ENCODE results near the gene E2F3.
A peak's percentile ranks its signal among the peaks of the same experiment; 100 is the strongest.

E2F3 gene

DNA sequence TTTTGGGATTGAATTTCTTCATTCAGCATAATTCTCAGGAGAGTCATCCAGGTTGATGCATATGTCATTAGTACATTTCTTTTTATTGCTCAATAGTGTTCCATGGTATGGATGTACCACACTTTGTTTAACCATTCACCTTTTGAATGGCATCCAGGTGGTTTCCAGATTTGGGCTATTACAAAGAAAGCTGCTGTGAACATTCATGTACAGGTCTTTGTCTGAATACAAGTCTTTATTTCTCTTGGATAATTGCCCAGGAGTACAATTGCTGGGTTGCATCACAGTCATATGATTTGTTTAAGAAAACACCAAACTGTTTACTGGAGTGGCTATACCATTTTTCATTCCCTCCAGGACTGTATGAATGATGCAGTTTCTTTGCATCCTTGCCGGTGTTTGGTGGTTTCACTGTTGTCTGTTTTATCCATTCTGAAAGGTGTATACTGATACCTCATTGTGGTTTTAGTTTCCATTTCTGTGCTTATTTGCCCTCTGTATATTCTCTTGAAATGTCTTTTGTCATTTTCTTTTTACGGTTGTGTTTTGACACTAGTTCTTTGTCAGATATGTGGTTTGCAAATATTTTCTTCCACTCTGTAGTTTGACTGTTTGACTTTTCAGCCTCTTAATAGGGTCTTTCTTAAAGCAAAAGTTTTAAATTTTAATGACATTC lies 141.4 kb downstream of the E2F3 start:
- peak; percentile 56 for DNase-seq (ENCODE audit: low spot score)
- in situ Hi-C loops (cut with MboI; ENCODE audit: low sequenced_read_pairs, unreplicated experiment) = no loop called here
- TF ChIP-seq CTCF (IDR thresholded peaks at IDR 0.05; ENCODE audit: borderline replicate concordance, control extremely low read depth, extremely low read depth, insufficient read depth, missing control alignments) = no peak
